Measurements from ENCODE around the gene SLC35E4. TPM values are rescaled to one million over a fixed set of nuclear protein-coding genes. Genes with fewer than 3 reads are reported as not detected.
A peak's percentile ranks its signal among the peaks of the same experiment; 100 is the strongest.

Gene SLC35E4
- total RNA-seq, 1 experiment from 2014 or later, result 5.3 TPM

DNA sequence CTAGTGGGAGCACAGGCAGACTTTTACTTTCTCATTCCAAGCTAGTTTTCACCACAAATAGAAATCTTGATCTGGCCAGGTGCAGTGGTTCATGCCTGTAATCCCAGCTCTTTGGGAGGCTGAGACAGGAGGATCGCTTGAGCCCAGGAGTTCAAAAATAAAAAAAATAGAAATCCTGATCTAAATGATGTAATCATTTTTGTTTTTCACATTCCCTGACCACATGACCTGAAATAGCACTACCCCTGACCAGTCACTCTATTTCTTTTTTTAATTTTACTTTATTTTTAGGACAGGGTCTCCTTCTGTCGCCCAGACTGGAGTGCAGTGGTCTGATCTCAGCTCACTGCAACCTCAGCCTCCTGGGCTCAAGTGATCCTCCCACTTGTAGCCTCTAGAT lies 30.9 kb upstream of the SLC35E4 start (continued):
- TF ChIP-seq, protein P1, sequence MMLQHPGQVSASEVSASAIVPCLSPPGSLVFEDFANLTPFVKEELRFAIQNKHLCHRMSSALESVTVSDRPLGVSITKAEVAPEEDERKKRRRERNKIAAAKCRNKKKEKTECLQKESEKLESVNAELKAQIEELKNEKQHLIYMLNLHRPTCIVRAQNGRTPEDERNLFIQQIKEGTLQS (CRISPR knock-in tag; conservative IDR thresholded peaks at IDR 0.05), result no peak
- TF ChIP-seq ELF4 (CRISPR knock-in tag; IDR thresholded peaks at IDR 0.05; ENCODE audit: low read depth) (no peak), ZNF219 (CRISPR knock-in tag; IDR thresholded peaks at IDR 0.05; ENCODE audit: borderline replicate concordance) (no peak), GTF2I (CRISPR knock-in tag; conservative IDR thresholded peaks at IDR 0.05) (no peak), ZNF121 (CRISPR knock-in tag; IDR thresholded peaks at IDR 0.05) (no peak), JAZF1 (CRISPR knock-in tag; IDR thresholded peaks at IDR 0.05) (no peak)
- TF ChIP-seq, protein P2, sequence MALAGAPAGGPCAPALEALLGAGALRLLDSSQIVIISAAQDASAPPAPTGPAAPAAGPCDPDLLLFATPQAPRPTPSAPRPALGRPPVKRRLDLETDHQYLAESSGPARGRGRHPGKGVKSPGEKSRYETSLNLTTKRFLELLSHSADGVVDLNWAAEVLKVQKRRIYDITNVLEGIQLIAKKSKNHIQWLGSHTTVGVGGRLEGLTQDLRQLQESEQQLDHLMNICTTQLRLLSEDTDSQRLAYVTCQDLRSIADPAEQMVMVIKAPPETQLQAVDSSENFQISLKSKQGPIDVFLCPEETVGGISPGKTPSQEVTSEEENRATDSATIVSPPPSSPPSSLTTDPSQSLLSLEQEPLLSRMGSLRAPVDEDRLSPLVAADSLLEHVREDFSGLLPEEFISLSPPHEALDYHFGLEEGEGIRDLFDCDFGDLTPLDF (CRISPR knock-in tag; IDR thresholded peaks at IDR 0.05), result no peak
- TF ChIP-seq, protein P3, sequence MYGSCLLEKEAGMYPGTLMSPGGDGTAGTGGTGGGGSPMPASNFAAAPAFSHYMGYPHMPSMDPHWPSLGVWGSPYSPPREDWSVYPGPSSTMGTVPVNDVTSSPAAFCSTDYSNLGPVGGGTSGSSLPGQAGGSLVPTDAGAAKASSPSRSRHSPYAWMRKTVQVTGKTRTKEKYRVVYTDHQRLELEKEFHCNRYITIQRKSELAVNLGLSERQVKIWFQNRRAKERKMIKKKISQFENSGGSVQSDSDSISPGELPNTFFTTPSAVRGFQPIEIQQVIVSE (CRISPR knock-in tag; IDR thresholded peaks at IDR 0.05; ENCODE audit: borderline replicate concordance), result no peak
- TF ChIP-seq, protein P4, sequence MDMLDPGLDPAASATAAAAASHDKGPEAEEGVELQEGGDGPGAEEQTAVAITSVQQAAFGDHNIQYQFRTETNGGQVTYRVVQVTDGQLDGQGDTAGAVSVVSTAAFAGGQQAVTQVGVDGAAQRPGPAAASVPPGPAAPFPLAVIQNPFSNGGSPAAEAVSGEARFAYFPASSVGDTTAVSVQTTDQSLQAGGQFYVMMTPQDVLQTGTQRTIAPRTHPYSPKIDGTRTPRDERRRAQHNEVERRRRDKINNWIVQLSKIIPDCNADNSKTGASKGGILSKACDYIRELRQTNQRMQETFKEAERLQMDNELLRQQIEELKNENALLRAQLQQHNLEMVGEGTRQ (CRISPR knock-in tag; IDR thresholded peaks at IDR 0.05), result no peak

DNA sequence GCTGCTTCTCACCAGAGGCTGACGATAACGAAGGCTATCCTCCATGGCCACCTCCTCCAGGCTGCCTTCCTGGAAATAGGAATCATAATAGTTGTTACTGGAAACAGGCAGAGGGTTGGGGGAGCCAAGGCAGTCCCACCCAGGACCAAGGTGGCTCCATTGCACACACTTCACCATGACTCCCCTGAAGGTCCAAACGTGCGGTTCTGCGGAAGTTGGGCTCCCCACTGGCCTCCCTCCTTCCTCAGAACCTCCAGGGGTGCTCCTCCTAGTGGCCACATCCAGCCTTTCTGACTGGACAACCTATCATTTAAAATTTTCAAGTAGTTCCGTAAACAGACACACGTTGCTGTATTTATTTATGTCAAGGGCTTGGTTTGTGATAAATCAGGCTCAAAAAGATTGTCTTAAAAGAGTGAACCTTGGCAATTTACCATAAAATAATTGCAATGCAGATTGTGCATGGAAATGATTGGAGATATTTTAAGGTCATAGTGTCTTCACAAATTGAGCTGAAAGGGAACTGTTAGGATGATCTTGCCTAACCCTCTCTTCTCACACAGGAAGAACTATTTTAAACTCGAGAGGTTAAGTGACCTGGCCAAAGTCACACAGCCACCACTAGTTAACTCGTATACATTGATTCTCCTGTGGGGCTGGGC lies 30.0 kb upstream of the SLC35E4 start:
- TF ChIP-seq, protein P5, sequence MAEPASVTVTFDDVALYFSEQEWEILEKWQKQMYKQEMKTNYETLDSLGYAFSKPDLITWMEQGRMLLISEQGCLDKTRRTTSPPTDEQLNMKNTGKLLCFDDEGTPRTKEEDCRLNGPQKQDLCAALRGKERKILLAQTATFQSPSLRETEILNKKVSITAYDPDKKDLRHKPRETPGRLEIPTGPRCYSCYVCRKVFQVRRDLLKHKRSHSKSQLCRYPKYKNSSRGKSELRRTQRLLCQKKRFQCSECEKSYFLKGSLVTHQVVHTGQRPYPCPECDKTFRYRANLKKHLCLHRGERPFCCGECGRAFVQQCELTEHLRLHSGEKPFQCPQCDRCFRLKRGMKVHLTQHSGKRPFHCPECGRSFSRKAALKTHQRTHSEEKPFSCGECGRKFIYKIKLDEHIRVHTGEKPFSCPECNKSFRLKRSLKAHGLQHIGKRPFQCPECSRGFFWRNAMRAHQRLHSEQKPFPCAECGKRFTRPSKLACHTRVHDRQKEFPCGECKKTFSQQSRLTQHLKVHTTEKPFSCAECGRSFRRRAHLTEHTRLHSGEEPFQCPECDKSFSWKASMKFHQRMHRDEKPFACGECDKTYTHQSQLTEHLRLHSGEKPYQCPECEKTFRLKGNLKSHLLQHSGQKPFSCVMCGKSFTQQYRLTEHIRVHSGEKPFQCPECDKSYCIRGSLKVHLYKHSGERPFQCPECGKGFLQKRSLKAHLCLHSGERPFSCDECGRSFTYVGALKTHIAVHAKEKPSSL (CRISPR knock-in tag; conservative IDR thresholded peaks at IDR 0.05), result no peak
- no peak for TF ChIP-seq ETV6 (CRISPR knock-in tag; IDR thresholded peaks at IDR 0.05)
- TF ChIP-seq, protein P6, sequence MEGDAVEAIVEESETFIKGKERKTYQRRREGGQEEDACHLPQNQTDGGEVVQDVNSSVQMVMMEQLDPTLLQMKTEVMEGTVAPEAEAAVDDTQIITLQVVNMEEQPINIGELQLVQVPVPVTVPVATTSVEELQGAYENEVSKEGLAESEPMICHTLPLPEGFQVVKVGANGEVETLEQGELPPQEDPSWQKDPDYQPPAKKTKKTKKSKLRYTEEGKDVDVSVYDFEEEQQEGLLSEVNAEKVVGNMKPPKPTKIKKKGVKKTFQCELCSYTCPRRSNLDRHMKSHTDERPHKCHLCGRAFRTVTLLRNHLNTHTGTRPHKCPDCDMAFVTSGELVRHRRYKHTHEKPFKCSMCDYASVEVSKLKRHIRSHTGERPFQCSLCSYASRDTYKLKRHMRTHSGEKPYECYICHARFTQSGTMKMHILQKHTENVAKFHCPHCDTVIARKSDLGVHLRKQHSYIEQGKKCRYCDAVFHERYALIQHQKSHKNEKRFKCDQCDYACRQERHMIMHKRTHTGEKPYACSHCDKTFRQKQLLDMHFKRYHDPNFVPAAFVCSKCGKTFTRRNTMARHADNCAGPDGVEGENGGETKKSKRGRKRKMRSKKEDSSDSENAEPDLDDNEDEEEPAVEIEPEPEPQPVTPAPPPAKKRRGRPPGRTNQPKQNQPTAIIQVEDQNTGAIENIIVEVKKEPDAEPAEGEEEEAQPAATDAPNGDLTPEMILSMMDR (IDR thresholded peaks at IDR 0.05), result peak; percentile 66
- ATAC-seq, result peak; percentile 7; the same call in 1 of the 2 replicates
- DNase-seq (ENCODE audit: low spot score), result peak; percentile 59
- Mint-ChIP-seq H3K4me3 (peak overlapping the region; percentile 81), H3K36me3 (peaks cover 7% of the 10 kb centered on the region; the same call in 1 of the 2 replicates), H3K27me3 (ENCODE audit: low read depth) (no peaks in the 10 kb centered on the region), H3K27ac (peak overlapping the region; percentile 99), H3K4me1 (peaks cover 40% of the 10 kb centered on the region), H3K9me3 (peaks cover 3% of the 10 kb centered on the region; the same call in 1 of the 2 replicates)
- ChIA-PET POLR2A (interaction anchor here (0.6 to 1.4 kb wide), 5 partner anchors 8 to 181 kb away, joined by 3 to 5 read pairs (median 3); partner anchors contain the start of genes PES1 and SLC35E4), CTCF (interaction anchor here (0.7 to 4.0 kb wide), 25 partner anchors 8 to 667 kb away, joined by 3 to 43 read pairs (median 5); partner anchors contain the start of genes DUSP18, GAL3ST1, OSBP2 and PES1)

DNA sequence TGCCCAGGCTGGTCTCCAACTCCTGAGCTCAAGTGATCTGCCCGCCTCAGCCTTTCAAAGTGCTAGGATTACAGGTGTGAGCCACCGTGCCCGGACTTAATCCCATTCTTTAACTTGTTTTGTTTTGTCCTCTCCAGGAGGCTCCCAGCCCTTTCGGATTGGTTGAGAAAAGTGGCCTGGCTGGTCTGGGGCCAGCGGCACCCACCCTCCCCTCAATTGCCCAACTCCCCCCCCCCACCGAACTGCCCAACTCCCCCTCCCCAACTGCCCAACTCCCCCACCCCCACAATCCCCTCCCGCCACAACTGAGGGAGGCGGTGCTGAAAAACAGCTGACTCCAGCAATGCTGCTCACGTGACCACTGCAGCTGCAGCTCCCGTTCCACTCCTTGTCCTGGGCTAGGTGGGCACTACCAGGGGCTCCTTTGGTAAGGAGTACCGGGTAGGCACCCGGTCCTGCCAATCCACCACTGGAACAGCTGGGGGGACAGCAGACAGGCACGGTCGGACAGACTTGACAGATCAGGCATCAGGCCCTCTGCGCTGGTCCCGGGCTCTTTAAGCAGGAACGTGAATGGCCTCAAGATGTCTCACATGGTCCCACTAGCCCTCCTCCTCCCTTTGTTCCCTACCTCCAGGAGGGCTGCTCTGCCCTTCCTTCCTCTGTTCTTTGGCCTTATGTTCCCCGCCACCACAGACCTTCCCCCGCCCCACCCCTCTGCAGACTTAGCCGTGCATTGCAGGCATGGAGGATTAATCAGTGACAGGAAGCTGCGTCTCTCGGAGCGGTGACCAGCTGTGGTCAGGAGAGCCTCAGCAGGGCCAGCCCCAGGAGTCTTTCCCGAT lies 28.9 kb upstream of the SLC35E4 start, which contains the start of gene TCN2:
Gene TCN2 (plus strand): TSS at position 720 of the 845 bp plus-strand sequence. CDS start 158 bp downstream, outside the sequence.
- Mint-ChIP-seq H3K4me1 (peaks cover 40% of the 10 kb centered on the region), H3K9me3 (peaks cover 3% of the 10 kb centered on the region; the same call in 1 of the 2 replicates), H3K4me3 (peak within 1 kb of the TSS; percentile 81), H3K27ac (peak within 1 kb of the TSS; percentile 99), H3K36me3 (peaks cover 18% of the 10 kb centered on the region), H3K27me3 (ENCODE audit: low read depth) (no peaks in the 10 kb centered on the region)
- peak; percentile 85 for ATAC-seq
- ChIA-PET CTCF (interaction anchor here (0.6 to 4.0 kb wide), 39 partner anchors 9 to 871 kb away, joined by 3 to 43 read pairs (median 4); partner anchors contain the start of genes DUSP18, GAL3ST1, OSBP2 and PES1), POLR2A (interaction anchor here (0.6 to 1.5 kb wide), 8 partner anchors 9 to 182 kb away, joined by 3 to 5 read pairs (median 3); partner anchors contain the start of genes PES1 and SLC35E4)
- DNase-seq (ENCODE audit: low spot score), result peak; percentile 89
- TF ChIP-seq, protein P7, sequence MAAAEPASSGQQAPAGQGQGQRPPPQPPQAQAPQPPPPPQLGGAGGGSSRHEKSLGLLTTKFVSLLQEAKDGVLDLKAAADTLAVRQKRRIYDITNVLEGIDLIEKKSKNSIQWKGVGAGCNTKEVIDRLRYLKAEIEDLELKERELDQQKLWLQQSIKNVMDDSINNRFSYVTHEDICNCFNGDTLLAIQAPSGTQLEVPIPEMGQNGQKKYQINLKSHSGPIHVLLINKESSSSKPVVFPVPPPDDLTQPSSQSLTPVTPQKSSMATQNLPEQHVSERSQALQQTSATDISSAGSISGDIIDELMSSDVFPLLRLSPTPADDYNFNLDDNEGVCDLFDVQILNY (CRISPR knock-in tag; IDR thresholded peaks at IDR 0.05), result no peak
- TF ChIP-seq, protein P8, sequence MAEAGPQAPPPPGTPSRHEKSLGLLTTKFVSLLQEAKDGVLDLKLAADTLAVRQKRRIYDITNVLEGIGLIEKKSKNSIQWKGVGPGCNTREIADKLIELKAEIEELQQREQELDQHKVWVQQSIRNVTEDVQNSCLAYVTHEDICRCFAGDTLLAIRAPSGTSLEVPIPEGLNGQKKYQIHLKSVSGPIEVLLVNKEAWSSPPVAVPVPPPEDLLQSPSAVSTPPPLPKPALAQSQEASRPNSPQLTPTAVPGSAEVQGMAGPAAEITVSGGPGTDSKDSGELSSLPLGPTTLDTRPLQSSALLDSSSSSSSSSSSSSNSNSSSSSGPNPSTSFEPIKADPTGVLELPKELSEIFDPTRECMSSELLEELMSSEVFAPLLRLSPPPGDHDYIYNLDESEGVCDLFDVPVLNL (CRISPR knock-in tag; IDR thresholded peaks at IDR 0.05; ENCODE audit: borderline replicate concordance, low read depth), result peak; percentile 38; the same call in 1 of the 2 replicates
- TF ChIP-seq, protein P6 (IDR thresholded peaks at IDR 0.05), result no peak
- TF ChIP-seq ZNF138 (CRISPR knock-in tag; conservative IDR thresholded peaks at IDR 0.05), result no peak
- TF ChIP-seq NFYB (CRISPR knock-in tag; conservative IDR thresholded peaks at IDR 0.05; ENCODE audit: low read depth), result no peak
- TF ChIP-seq MXD4 (CRISPR knock-in tag; IDR thresholded peaks at IDR 0.05; ENCODE audit: borderline replicate concordance), result no peak

Data from WTC11 (cell line).